Prostate gland (tissue), 2 donors: ENCODE data around the gene CA5A. TPM values are rescaled to one million over a fixed set of nuclear protein-coding genes. Genes with fewer than 3 reads are reported as not detected.

Experiments
- DNase-seq: peaks from one replicate; pipeline ENCODE4 v3.0.0-alpha.2; 2019; ENCODE audit warnings: low spot score
- H3K27ac ChIP-seq, 2 donors: fragments of 200-600 bp; sonication (generic); 2 replicates each; pipeline ENCODE4 v1.5.1; 2017 to 2019
- H3K27me3 ChIP-seq: fragments of 200-600 bp; sonication (generic); replicated peaks from 2 replicates; pipeline ENCODE4 v1.5.1; 2019; ENCODE audit not compliant: insufficient read depth
- H3K36me3 ChIP-seq, 2 donors: fragments of 200-600 bp; sonication (generic); 1 replicate in 1 of 2; 2 replicates in 1 of 2; pipeline versions ENCODE4 v1.5.1 to v1.8.1; 2017 to 2019
- H3K4me1 ChIP-seq: fragments of 200-600 bp; sonication (generic); replicated peaks from 2 replicates; pipeline ENCODE4 v1.5.1; 2019
- H3K4me3 ChIP-seq, 2 donors: fragments of 200-600 bp; sonication (generic); 2 replicates each; pipeline ENCODE4 v1.5.1; 2017 to 2019
- H3K9me3 ChIP-seq: fragments of 200-600 bp; sonication (generic); 2 replicates; pipeline ENCODE4 v1.5.1; 2017
- CTCF ChIP-seq, 4 experiments: fragments of 200-600 bp in 2 of 4; fragments of 450-650 bp in 2 of 4; sonication (generic) in 2 of 4; IDR thresholded peaks; 1 replicate in 3 of 4; 2 replicates in 1 of 4; pipeline ENCODE4 v1.5.1; 2016 to 2019; ENCODE audit warnings: antibody characterized with exemption in 4 of 4, mild to moderate bottlenecking in 2 of 4, moderate library complexity in 2 of 4
- POLR2A ChIP-seq: fragments of 450-650 bp; IDR thresholded peaks from one replicate; pipeline ENCODE4 v1.6.1; 2016; ENCODE audit warnings: antibody characterized with exemption, mild to moderate bottlenecking
- POLR2AphosphoS5 ChIP-seq: sonication (generic); formaldehyde crosslinking; IDR thresholded peaks from one replicate; pipeline ENCODE4 v1.6.1; 2017; ENCODE audit warnings: antibody characterized with exemption
- WGBS: methylation state at CpG from one replicate; pipeline ENCODE4 v1.1.5; 2018; 5-methylcytosine and 5-hydroxymethylcytosine counted together
- intact Hi-C: fragments of 100-400 bp; cut with DNase I; formaldehyde crosslinking; loops from one replicate; pipeline ENCODE4 v1.14.2; 2022
- total RNA-seq, 2 donors: library from RNA; depleted of rRNA; stranded (reverse); fragments of >200 nt; gene quantifications; one replicate each; pipeline ENCODE4 v1.1.0, GENCODE V29; 2016

The CA5A gene
- total RNA-seq, 2 donors from 2014 or later: not detected

- Histone ChIP-seq H3K4me1 (peaks cover 10% of the 10 kb centered on the region), H3K27me3 (no peaks in the 10 kb centered on the region), H3K9me3 (no peaks in the 10 kb centered on the region), H3K4me3 (no peak overlapping the region), H3K36me3 (no peaks in the 10 kb centered on the region), H3K27ac (no peak overlapping the region)
- intact Hi-C loops: loop anchor here (5.0 kb wide), 1 partner anchor 59 kb away; no protein-coding TSS in a partner anchor
- no peak for DNase-seq
- WGBS: 82% methylated on average over 14 of the region's 14 CpGs
- TF ChIP-seq POLR2AphosphoS5 (no peak), POLR2A (no peak), CTCF (IDR thresholded peaks at IDR 0.05) (no peak)
Measured at GRCh38 chr16:87851141-87851587, 85.2 kb downstream of the CA5A start.

GRCh38 chr16:87850009-87851006, 86.0 kb downstream of the CA5A start:
- TF ChIP-seq POLR2AphosphoS5: peak; percentile 17
- TF ChIP-seq CTCF (IDR thresholded peaks at IDR 0.05): peak; percentile 80 to 98 (median 89)
- no peak for TF ChIP-seq POLR2A
- no peak overlapping the region for H3K4me3 ChIP-seq
- H3K4me1 ChIP-seq: peaks cover 3% of the 10 kb centered on the region
- H3K9me3 ChIP-seq: no peaks in the 10 kb centered on the region
- H3K27ac ChIP-seq: no peak overlapping the region
- H3K27me3 ChIP-seq: no peaks in the 10 kb centered on the region
- peak; percentile 45 for DNase-seq
- 52% methylated on average over 25 of the region's 25 CpGs for WGBS
- no peaks in the 10 kb centered on the region for H3K36me3 ChIP-seq
- intact Hi-C loops: loop anchor here (5.0 kb wide), 1 partner anchor 58 kb away; no protein-coding TSS in a partner anchor

GRCh38 chr16:87849419-87850008, 86.8 kb downstream of the CA5A start:
- Histone ChIP-seq H3K4me1 (peaks cover 3% of the 10 kb centered on the region), H3K27me3 (no peaks in the 10 kb centered on the region), H3K9me3 (no peaks in the 10 kb centered on the region), H3K27ac (no peak overlapping the region), H3K4me3 (no peak overlapping the region), H3K36me3 (no peaks in the 10 kb centered on the region)
- intact Hi-C loops: loop anchor here (5.0 kb wide), 1 partner anchor 57 kb away; no protein-coding TSS in a partner anchor
- DNase-seq: no peak
- TF ChIP-seq POLR2AphosphoS5: no peak
- TF ChIP-seq POLR2A: no peak
- TF ChIP-seq CTCF (IDR thresholded peaks at IDR 0.05): no peak
- WGBS: 49% methylated on average over 16 of the region's 16 CpGs

GRCh38 chr16:87848676-87849345, 87.5 kb downstream of the CA5A start:
- 68% methylated on average over 18 of the region's 18 CpGs for WGBS
- H3K27ac ChIP-seq: no peak overlapping the region
- H3K4me1 ChIP-seq: no peaks in the 10 kb centered on the region
- H3K9me3 ChIP-seq: no peaks in the 10 kb centered on the region
- intact Hi-C loops: no loop called here
- no peak overlapping the region for H3K4me3 ChIP-seq
- DNase-seq: no peak
- H3K36me3 ChIP-seq: no peaks in the 10 kb centered on the region
- TF ChIP-seq POLR2AphosphoS5: no peak
- TF ChIP-seq CTCF (IDR thresholded peaks at IDR 0.05): no peak
- TF ChIP-seq POLR2A: no peak
- no peaks in the 10 kb centered on the region for H3K27me3 ChIP-seq
